HepG2 (cell line): ENCODE data around the gene TYMS. TPM values are rescaled to one million over a fixed set of nuclear protein-coding genes. Genes with fewer than 3 reads are reported as not detected.

Experiments used
- BATF2 ChIP-seq: sonication (generic); formaldehyde crosslinking; IDR thresholded peaks from 2 replicates; pipeline ENCODE4 v1.8.0; 2022; ENCODE audit warnings: mild to moderate bottlenecking, missing genetic modification reagents, moderate library complexity
- CEBPG ChIP-seq: IDR thresholded peaks from 2 replicates; pipeline ENCODE4 v1.6.1; 2016
- CENPT ChIP-seq: sonication (generic); formaldehyde crosslinking; IDR thresholded peaks from 2 replicates; pipeline ENCODE4 v1.8.0; 2022; ENCODE audit warnings: low read depth, mild to moderate bottlenecking, moderate library complexity, missing genetic modification reagents
- FOXO4 ChIP-seq: sonication (generic); formaldehyde crosslinking; conservative IDR thresholded peaks from 2 replicates; pipeline ENCODE4 v1.8.1; 2023; ENCODE audit warnings: missing genetic modification reagents
- FOXP1 ChIP-seq, 2 experiments: fragments of 450-650 bp in 1 of 2; IDR thresholded peaks; 2 replicates each; pipeline ENCODE4 v1.6.1; 2017 to 2018; ENCODE audit warnings: antibody characterized with exemption in 1 of 2
- JDP2 ChIP-seq: sonication (generic); formaldehyde crosslinking; IDR thresholded peaks from 2 replicates; pipeline ENCODE4 v1.8.1; 2022; ENCODE audit warnings: missing genetic modification reagents, borderline replicate concordance
- MAX ChIP-seq: IDR thresholded peaks from 2 replicates; pipeline ENCODE4 v1.6.1; 2012; ENCODE audit warnings: inconsistent platforms
- MEIS1 ChIP-seq: sonication (generic); formaldehyde crosslinking; IDR thresholded peaks from 2 replicates; pipeline ENCODE4 v1.9.0; 2021; ENCODE audit warnings: mild to moderate bottlenecking, missing genetic modification reagents, moderate library complexity, borderline replicate concordance
- NAIF1 ChIP-seq: sonication (generic); formaldehyde crosslinking; IDR thresholded peaks from 2 replicates; pipeline ENCODE4 v1.5.0; 2020; ENCODE audit warnings: mild to moderate bottlenecking, missing genetic modification reagents, borderline replicate concordance
- POGK ChIP-seq: sonication (generic); formaldehyde crosslinking; conservative IDR thresholded peaks from 2 replicates; pipeline ENCODE4 v1.8.0; 2022; ENCODE audit warnings: mild to moderate bottlenecking, moderate library complexity, missing genetic modification reagents
- PPARG ChIP-seq: conservative IDR thresholded peaks from 2 replicates; pipeline ENCODE4 v1.6.1; 2016; ENCODE audit warnings: missing biosample characterization, missing genetic modification reagents
- SETDB1 ChIP-seq: sonication (generic); formaldehyde crosslinking; IDR thresholded peaks from 2 replicates; pipeline ENCODE4 v1.5.1; 2020; ENCODE audit warnings: missing genetic modification reagents, mild to moderate bottlenecking, borderline replicate concordance
- STAT5B ChIP-seq: sonication (generic); formaldehyde crosslinking; IDR thresholded peaks from 2 replicates; pipeline ENCODE4 v1.4.0; 2020; ENCODE audit warnings: missing genetic modification reagents
- TFAP4 ChIP-seq: sonication (generic); IDR thresholded peaks from 2 replicates; pipeline ENCODE4 v1.6.1; 2016; ENCODE audit warnings: low read depth, borderline replicate concordance
- ZBTB33 ChIP-seq: sonication (generic); formaldehyde crosslinking; IDR thresholded peaks from 2 replicates; pipeline ENCODE4 v1.4.0; 2020; ENCODE audit warnings: missing genetic modification reagents
- ZFP37 ChIP-seq: sonication (generic); formaldehyde crosslinking; IDR thresholded peaks from 2 replicates; pipeline ENCODE4 v1.4.0; 2020; ENCODE audit warnings: missing genetic modification reagents, borderline replicate concordance
- ZNF205 ChIP-seq: IDR thresholded peaks from 2 replicates; pipeline ENCODE4 v1.6.1; 2018; ENCODE audit warnings: missing biosample characterization, missing genetic modification reagents
- ZNF292 ChIP-seq: sonication (generic); formaldehyde crosslinking; IDR thresholded peaks from 2 replicates; pipeline ENCODE4 v1.8.1; 2022; ENCODE audit warnings: mild to moderate bottlenecking, low read depth, missing genetic modification reagents, borderline replicate concordance
- ZNF543 ChIP-seq: sonication (generic); formaldehyde crosslinking; IDR thresholded peaks from 2 replicates; pipeline ENCODE4 v1.4.0; 2020; ENCODE audit warnings: mild to moderate bottlenecking, missing genetic modification reagents
- ZNF589 ChIP-seq: sonication (generic); formaldehyde crosslinking; conservative IDR thresholded peaks from 2 replicates; pipeline ENCODE4 v1.8.0; 2022; ENCODE audit warnings: mild to moderate bottlenecking, moderate library complexity, missing genetic modification reagents
- ZSCAN20 ChIP-seq: sonication (generic); formaldehyde crosslinking; IDR thresholded peaks from 2 replicates; pipeline ENCODE4 v1.4.0; 2020; ENCODE audit warnings: missing genetic modification reagents, mild to moderate bottlenecking, borderline replicate concordance
- polyA plus RNA-seq, 8 experiments: library from polyadenylated mRNA; depleted of rRNA in 3 of 8; stranded (reverse) in 7 of 8; unstranded in 1 of 8; fragments of >200 nt; fragmentation: Illumina TruSeq in 4 of 8; extraction: Trizol in 4 of 8; gene quantifications; 2 replicates each; pipeline versions ENCODE4 v1.2.1 to v1.2.3, GENCODE V29; 2011 to 2016; ENCODE audit warnings: low read depth in 4 of 8, missing spikeins in 1 of 8, mixed read lengths in 1 of 8; ENCODE audit not compliant: insufficient read depth in 1 of 8
- total RNA-seq, 5 experiments: library from RNA; depleted of rRNA; stranded (reverse); fragments of >200 nt; fragmentation: Illumina TruSeq; extraction: Trizol; gene quantifications; 2 replicates each; pipeline ENCODE4 v1.2.3, GENCODE V29; 2016; ENCODE audit warnings: low read depth in 1 of 5

The TYMS gene
- total and polyA plus RNA-seq, 2 of the 13 experiments (the other 11 are each of a cell fraction or from before 2014, with no cell fraction given), result 80.1 to 106 TPM

GRCh38 chr18:657311-658000 lies at the start of gene TYMS (continued):
- TF ChIP-seq SETDB1 (CRISPR knock-in tag) (no peak), ZNF589 (CRISPR knock-in tag) (0 out of 2 replicates have a peak, but pooled peaks have one; percentile 12), ZFP37 (CRISPR knock-in tag) (peak; percentile 63; the same call in 1 of the 2 replicates), TFAP4 (peak; percentile 93), STAT5B (CRISPR knock-in tag) (no peak), JDP2 (no peak), BATF2 (CRISPR knock-in tag) (0 out of 2 replicates have a peak, but pooled peaks have one; percentile 56), CENPT (CRISPR knock-in tag) (no peak), MAX (peak; percentile 80), POGK (CRISPR knock-in tag) (peak; percentile 18; the same call in 1 of the 2 replicates), ZSCAN20 (CRISPR knock-in tag) (no peak), PPARG (CRISPR knock-in tag) (no peak), ZNF205 (CRISPR knock-in tag) (peak; percentile 61; the same call in 1 of the 2 replicates), NAIF1 (CRISPR knock-in tag) (no peak), MEIS1 (CRISPR knock-in tag) (no peak; the same call in 1 of the 2 replicates), FOXP1 (IDR thresholded peaks at IDR 0.05) (no peak), FOXP1 (CRISPR knock-in tag; IDR thresholded peaks at IDR 0.05) (no peak), CEBPG (CRISPR knock-in tag) (no peak), ZBTB33 (CRISPR knock-in tag) (no peak), ZNF543 (CRISPR knock-in tag) (0 out of 2 replicates have a peak, but pooled peaks have one; percentile 68), ZNF292 (CRISPR knock-in tag) (peak; percentile 37; the same call in 1 of the 2 replicates), FOXO4 (CRISPR knock-in tag) (no peak)
